Measurements from ENCODE around the gene WIF1. TPM values are rescaled to one million over a fixed set of nuclear protein-coding genes. Genes with fewer than 3 reads are reported as not detected.

The WIF1 gene
- total RNA-seq, 2 experiments from 2014 or later, result not detected

DNA sequence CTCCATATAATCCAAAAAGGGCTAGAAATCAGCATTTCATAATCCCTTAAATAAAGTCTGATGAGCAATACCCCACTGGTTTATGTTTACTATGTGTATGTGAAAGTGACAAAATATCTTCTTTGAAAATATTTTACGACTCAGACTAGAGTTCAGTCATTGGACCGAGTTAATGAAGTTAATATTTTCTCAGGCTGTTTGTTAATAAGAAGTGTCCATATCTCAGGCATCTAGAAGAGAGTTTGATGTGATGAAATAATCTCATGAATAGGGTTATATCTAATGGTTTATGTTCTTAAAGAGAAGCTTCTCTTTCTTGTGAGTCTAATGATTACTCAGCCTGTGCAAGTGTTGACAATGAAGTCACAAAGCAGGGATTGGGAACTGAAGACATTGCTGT lies 51.8 kb downstream of the WIF1 start:
- DNase-seq (ENCODE audit: low spot score), result no peak
- TF ChIP-seq EZH2phosphoT487 (IDR thresholded peaks at IDR 0.05; ENCODE audit: borderline replicate concordance, low read depth, low read length), result no peak
- no peak for TF ChIP-seq CTCF (conservative IDR thresholded peaks at IDR 0.05; ENCODE audit: low read length)
- Histone ChIP-seq H3K4me1 (ENCODE audit: insufficient read depth, low read length, poor library complexity, severe bottlenecking) (no peaks in the 10 kb centered on the region), H3K9me2 (ENCODE audit: insufficient read depth, low read length) (no peaks in the 10 kb centered on the region), H3K27ac (ENCODE audit: low read depth, low read length, poor library complexity, severe bottlenecking) (no peak overlapping the region), H3K79me2 (ENCODE audit: insufficient read depth, low read depth, low read length) (no peaks in the 10 kb centered on the region), H2AFZ (ENCODE audit: low read length) (no peak overlapping the region), H3K4me3 (ENCODE audit: low read depth, low read length, poor library complexity, severe bottlenecking) (no peak overlapping the region), H3K4me2 (ENCODE audit: low read length) (no peak overlapping the region), H4K20me1 (ENCODE audit: insufficient read depth, low read length) (no peaks in the 10 kb centered on the region), H3K36me3 (ENCODE audit: insufficient read depth, low read length) (no peaks in the 10 kb centered on the region), H3K9me3 (ENCODE audit: low read length) (no peaks in the 10 kb centered on the region)
- POLR2A ChIA-PET, result interaction anchor here (0.6 kb wide), 1 partner anchor 278 kb away, joined by 3 read pairs; no protein-coding TSS in a partner anchor
- intact Hi-C loops (cut with micrococcal nuclease; ENCODE audit: unreplicated experiment), result no loop called here
- CTCF ChIA-PET (ENCODE audit: unreplicated experiment), result no interaction called here
- BruUV-seq (replicated peaks), result no TSS peak

GRCh38 chr12:65067383-65067782 lies 53.7 kb downstream of the WIF1 start:
- POLR2A ChIA-PET, result no interaction called here
- H3K9me3 ChIP-seq (ENCODE audit: low read length), result no peaks in the 10 kb centered on the region

DNA sequence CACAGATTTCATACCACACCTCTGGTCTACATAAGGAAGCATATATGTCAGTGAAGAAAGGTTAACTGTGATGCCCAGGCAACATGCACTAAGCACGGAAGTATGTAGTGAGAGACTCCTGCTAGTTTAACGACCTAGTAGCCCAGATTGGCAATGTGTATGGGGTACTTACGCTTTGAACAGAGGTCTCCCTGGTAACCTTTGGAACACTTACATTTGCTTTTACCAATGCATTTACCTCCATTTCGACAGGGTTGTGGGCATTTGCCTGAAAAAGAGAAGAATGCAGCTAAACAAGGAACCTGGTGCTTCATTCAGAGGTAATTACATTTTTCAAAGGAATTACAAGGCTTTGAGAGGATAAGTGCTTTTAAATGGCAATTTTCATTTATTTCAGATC lies 65.2 kb downstream of the WIF1 start:
- Histone ChIP-seq H3K9me2 (ENCODE audit: insufficient read depth, low read length) (no peaks in the 10 kb centered on the region), H3K4me2 (ENCODE audit: low read length) (no peak overlapping the region), H3K36me3 (ENCODE audit: insufficient read depth, low read length) (no peaks in the 10 kb centered on the region), H3K9me3 (ENCODE audit: low read length) (no peaks in the 10 kb centered on the region), H3K79me2 (ENCODE audit: insufficient read depth, low read depth, low read length) (no peaks in the 10 kb centered on the region), H3K4me1 (ENCODE audit: insufficient read depth, low read length, poor library complexity, severe bottlenecking) (no peaks in the 10 kb centered on the region), H2AFZ (ENCODE audit: low read length) (no peak overlapping the region), H3K27ac (ENCODE audit: low read depth, low read length, poor library complexity, severe bottlenecking) (no peak overlapping the region), H4K20me1 (ENCODE audit: insufficient read depth, low read length) (no peaks in the 10 kb centered on the region), H3K4me3 (ENCODE audit: low read depth, low read length, poor library complexity, severe bottlenecking) (no peak overlapping the region)
- TF ChIP-seq CTCF (conservative IDR thresholded peaks at IDR 0.05; ENCODE audit: low read length) (no peak), EZH2phosphoT487 (IDR thresholded peaks at IDR 0.05; ENCODE audit: borderline replicate concordance, low read depth, low read length) (no peak)
- BruUV-seq (replicated peaks), result no TSS peak
- ChIA-PET CTCF (ENCODE audit: unreplicated experiment) (no interaction called here), POLR2A (no interaction called here)
- intact Hi-C loops (cut with micrococcal nuclease; ENCODE audit: unreplicated experiment), result no loop called here
- no peak for DNase-seq (ENCODE audit: low spot score)

More at GRCh38 chr12:65067383-65067782, 53.7 kb downstream of the WIF1 start:
- no peak overlapping the region for H3K4me2 ChIP-seq (ENCODE audit: low read length)
- DNase-seq (ENCODE audit: low spot score), result no peak
- H3K79me2 ChIP-seq (ENCODE audit: insufficient read depth, low read depth, low read length), result no peaks in the 10 kb centered on the region
- CTCF ChIA-PET (ENCODE audit: unreplicated experiment), result no interaction called here
- TF ChIP-seq CTCF (conservative IDR thresholded peaks at IDR 0.05; ENCODE audit: low read length) (no peak), EZH2phosphoT487 (IDR thresholded peaks at IDR 0.05; ENCODE audit: borderline replicate concordance, low read depth, low read length) (no peak)
- no peaks in the 10 kb centered on the region for H3K4me1 ChIP-seq (ENCODE audit: insufficient read depth, low read length, poor library complexity, severe bottlenecking)
- no TSS peak for BruUV-seq (replicated peaks)
- intact Hi-C loops (cut with micrococcal nuclease; ENCODE audit: unreplicated experiment), result no loop called here
- H4K20me1 ChIP-seq (ENCODE audit: insufficient read depth, low read length), result no peaks in the 10 kb centered on the region
- no peaks in the 10 kb centered on the region for H3K9me2 ChIP-seq (ENCODE audit: insufficient read depth, low read length)
- no peaks in the 10 kb centered on the region for H3K36me3 ChIP-seq (ENCODE audit: insufficient read depth, low read length)
- no peak overlapping the region for H3K27ac ChIP-seq (ENCODE audit: low read depth, low read length, poor library complexity, severe bottlenecking)
- H3K4me3 ChIP-seq (ENCODE audit: low read depth, low read length, poor library complexity, severe bottlenecking), result no peak overlapping the region
- no peak overlapping the region for H2AFZ ChIP-seq (ENCODE audit: low read length)
